Colonic mucosa (tissue), 4 donors: ENCODE measurements around the gene RHBG. TPM values are rescaled to one million over a fixed set of nuclear protein-coding genes. Genes with fewer than 3 reads are reported as not detected.
"Not testable (repeated sequence)": the region's sequence is repeated elsewhere in the genome, so short reads cannot be mapped to it uniquely, and the experiment has no call there.

ENCODE experiments used
- DNase-seq: peaks from one replicate; pipeline ENCODE4 v3.0.0-alpha.2; 2020
- H3K27ac ChIP-seq: fragments of 200-600 bp; one replicate; pipeline ENCODE4 v1.8.0; 2021
- H3K27me3 ChIP-seq: fragments of 200-600 bp; one replicate; pipeline ENCODE4 v1.8.0; 2021
- H3K36me3 ChIP-seq: fragments of 200-600 bp; one replicate; pipeline ENCODE4 v1.8.0; 2021
- H3K4me1 ChIP-seq: fragments of 200-600 bp; one replicate; pipeline ENCODE4 v1.8.0; 2021; ENCODE audit warnings: mild to moderate bottlenecking
- H3K4me3 ChIP-seq: fragments of 200-600 bp; one replicate; pipeline ENCODE4 v1.8.0; 2021
- H3K9ac ChIP-seq, 2 donors: one replicate each; pipeline ENCODE4 v1.7.0; 2013; ENCODE audit warnings: control low read depth in 2 of 2, low read depth in 2 of 2, low read length in 2 of 2
- H3K9me3 ChIP-seq: fragments of 200-600 bp; one replicate; pipeline ENCODE4 v1.8.0; 2021
- intact Hi-C: fragments of 100-400 bp; cut with DNase I; formaldehyde crosslinking; loops from one replicate; pipeline ENCODE4 v1.14.1; 2022
- total RNA-seq, 2 donors: library from RNA; stranded (reverse); fragmentation: NEBNext Ultra II Directional in 1 of 2; extraction: Animal tissue kit (Norgen Biotek cat#: 25700) in 1 of 2; gene quantifications; one replicate each; pipeline ENCODE4 v1.2.1, GENCODE V29; 2021
- TF ChIP-seq, protein P1 (sequence below): fragments of 200-600 bp; IDR thresholded peaks from one replicate; pipeline ENCODE4 v1.8.0; 2022; ENCODE audit warnings: antibody characterized with exemption, mild to moderate bottlenecking
- donor health status: healthy.
- donor health status: DM: no; HTN: no; CAD: no.
- donor health status: DM: no; HTN: no; CAD: no.

RHBG gene
- total RNA-seq, 2 donors from 2014 or later = 0.12 TPM; not detected in 1

DNA sequence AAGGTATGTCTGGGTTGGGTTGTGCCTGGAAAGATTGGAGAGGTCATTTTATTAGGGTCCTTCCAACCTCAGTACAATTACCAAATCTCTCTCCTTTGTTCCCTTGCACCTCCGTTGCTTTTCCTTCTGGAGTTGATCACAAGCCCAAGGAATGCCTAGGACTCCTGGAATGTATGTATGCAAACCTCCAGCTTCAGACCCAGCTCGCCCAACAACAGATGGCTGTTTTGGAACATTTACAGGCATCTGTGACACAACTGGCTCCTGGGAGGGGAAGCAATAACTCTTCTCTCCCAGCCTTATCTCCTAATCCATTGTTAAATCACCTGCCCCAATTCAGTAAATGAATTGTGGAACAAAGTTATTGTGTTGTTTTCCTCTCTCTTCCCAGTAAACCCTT lies 22.4 kb upstream of the RHBG start:
- TF ChIP-seq, protein P1, sequence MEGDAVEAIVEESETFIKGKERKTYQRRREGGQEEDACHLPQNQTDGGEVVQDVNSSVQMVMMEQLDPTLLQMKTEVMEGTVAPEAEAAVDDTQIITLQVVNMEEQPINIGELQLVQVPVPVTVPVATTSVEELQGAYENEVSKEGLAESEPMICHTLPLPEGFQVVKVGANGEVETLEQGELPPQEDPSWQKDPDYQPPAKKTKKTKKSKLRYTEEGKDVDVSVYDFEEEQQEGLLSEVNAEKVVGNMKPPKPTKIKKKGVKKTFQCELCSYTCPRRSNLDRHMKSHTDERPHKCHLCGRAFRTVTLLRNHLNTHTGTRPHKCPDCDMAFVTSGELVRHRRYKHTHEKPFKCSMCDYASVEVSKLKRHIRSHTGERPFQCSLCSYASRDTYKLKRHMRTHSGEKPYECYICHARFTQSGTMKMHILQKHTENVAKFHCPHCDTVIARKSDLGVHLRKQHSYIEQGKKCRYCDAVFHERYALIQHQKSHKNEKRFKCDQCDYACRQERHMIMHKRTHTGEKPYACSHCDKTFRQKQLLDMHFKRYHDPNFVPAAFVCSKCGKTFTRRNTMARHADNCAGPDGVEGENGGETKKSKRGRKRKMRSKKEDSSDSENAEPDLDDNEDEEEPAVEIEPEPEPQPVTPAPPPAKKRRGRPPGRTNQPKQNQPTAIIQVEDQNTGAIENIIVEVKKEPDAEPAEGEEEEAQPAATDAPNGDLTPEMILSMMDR = no peak
- Histone ChIP-seq H3K9ac (no peak overlapping the region), H3K27me3 (no peaks in the 10 kb centered on the region), H3K4me1 (no peaks in the 10 kb centered on the region), H3K9me3 (no peaks in the 10 kb centered on the region), H3K36me3 (no peaks in the 10 kb centered on the region), H3K4me3 (no peak overlapping the region), H3K27ac (no peak overlapping the region)
- no peak for DNase-seq
- intact Hi-C loops = no loop called here

DNA sequence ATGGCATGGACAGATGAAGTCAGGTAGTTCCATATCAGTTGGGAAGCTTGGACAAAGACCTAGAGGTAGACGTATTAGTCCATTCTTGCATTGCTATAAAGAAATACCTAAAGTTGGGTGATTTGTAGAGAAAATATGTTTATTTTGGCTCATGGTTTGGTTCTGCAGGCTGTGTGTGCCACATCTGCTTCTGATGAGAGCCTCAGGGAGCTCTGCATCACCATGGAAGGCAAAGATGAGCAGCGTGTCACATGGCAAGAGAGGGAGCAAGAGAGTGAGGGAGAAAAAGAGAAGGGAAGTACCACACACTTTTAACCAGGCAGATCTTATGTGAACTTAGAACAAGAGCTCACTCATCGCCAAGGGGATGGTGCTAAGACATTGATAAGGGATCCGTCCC lies 21.7 kb upstream of the RHBG start:
- H3K36me3 ChIP-seq = no peaks in the 10 kb centered on the region
- DNase-seq = no peak
- H3K9ac ChIP-seq = no peak overlapping the region
- H3K4me1 ChIP-seq = no peaks in the 10 kb centered on the region
- TF ChIP-seq, protein P1 = no peak
- no peaks in the 10 kb centered on the region for H3K27me3 ChIP-seq
- intact Hi-C loops = no loop called here
- H3K27ac ChIP-seq = no peak overlapping the region
- no peaks in the 10 kb centered on the region for H3K9me3 ChIP-seq
- H3K4me3 ChIP-seq = no peak overlapping the region

DNA sequence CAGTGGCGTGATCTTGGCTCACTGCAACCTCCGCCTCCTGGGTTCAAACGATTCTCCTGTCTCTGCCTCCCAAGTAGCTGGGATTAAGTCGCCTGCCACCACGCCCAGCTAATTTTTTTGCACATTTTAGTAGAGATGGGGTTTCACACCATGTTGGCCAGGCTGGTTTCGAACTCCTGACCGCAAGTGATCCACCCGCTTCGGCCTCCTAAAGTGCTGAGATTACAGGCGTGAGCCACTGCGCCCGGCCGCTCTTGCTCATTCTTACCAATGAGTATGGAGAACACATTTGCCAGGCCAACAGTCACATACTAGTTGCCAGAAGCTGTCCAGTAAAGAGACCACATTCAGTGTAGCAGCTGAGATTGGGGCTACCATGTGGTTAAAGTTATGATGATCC lies 16.5 kb upstream of the RHBG start:
- intact Hi-C loops, H3K36me3 ChIP-seq, H3K27me3 ChIP-seq, DNase-seq, H3K27ac ChIP-seq, H3K4me3 ChIP-seq, H3K9me3 ChIP-seq, H3K4me1 ChIP-seq, H3K9ac ChIP-seq: not testable (repeated sequence)

DNA sequence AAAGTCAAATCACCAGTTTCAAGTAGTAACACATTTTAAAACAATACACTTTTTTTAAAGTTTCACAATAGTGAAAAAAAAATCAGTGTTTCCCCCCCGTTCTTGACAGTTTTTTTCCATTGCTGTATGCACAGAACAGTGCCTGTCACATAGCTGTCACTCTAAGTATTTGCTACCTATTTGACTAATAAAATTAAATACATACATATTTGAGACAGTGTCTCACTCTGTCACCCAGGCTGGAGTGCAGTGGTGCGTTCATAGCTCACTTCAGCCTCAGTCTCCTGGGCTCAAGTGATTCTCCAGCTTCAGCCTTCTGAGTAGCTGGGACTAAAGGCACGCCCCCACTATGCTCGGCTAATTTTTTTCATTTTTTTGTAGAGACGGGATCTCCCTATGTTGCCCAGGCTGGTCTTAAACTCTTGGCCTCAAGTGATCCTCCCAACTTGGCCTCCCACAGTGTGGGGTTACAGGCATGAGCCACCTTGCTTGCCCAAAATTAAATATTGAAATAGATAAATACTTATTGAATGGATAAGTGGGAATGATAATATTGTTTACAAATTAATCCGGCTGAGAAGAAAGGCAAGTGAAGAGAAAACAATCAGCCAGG lies 12.6 kb upstream of the RHBG start:
- no peaks in the 10 kb centered on the region for H3K9me3 ChIP-seq
- TF ChIP-seq, protein P1 = no peak
- no peaks in the 10 kb centered on the region for H3K4me1 ChIP-seq
- H3K27me3 ChIP-seq = no peaks in the 10 kb centered on the region
- intact Hi-C loops = no loop called here
- no peak overlapping the region for H3K9ac ChIP-seq
- H3K4me3 ChIP-seq = no peak overlapping the region
- no peaks in the 10 kb centered on the region for H3K36me3 ChIP-seq
- DNase-seq = no peak
- H3K27ac ChIP-seq = no peak overlapping the region

DNA sequence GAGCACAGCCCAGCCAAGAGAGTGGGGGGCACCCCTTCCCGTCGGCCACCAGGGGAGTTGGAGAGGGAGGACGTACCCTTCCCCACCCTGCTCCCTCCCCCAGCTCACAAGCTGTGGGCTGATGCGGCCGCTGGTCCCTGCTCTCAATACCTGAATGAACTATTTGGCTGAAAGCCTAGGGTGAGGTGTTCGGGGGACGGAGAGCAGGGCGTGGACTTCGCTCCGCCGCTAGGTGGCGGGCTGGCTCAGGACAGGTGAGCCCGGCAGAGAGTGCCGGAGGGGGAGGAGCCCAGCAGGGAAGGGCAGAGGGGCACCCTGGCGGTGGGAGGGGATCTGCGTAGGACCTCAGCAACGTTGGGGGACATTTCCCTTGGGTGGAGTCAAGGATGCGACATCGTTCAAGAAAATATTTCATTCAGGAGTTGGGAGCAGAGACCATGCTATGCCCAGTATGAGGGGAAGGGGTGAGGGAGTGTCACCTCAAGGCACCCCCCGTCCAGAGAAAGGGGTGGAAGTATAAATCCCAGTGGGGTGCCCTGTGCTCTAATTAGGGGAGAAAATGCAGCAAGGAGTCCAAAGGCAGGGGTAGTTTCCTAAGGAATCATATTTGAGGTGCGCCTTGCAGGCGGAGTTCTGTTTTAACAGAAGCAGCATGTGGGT lies 12.0 kb upstream of the RHBG start:
- no peak overlapping the region for H3K9ac ChIP-seq
- no peaks in the 10 kb centered on the region for H3K4me1 ChIP-seq
- intact Hi-C loops = no loop called here
- TF ChIP-seq, protein P1 = peak; percentile 60
- no peak overlapping the region for H3K4me3 ChIP-seq
- peak; percentile 75 for DNase-seq
- no peaks in the 10 kb centered on the region for H3K36me3 ChIP-seq
- no peak overlapping the region for H3K27ac ChIP-seq
- H3K27me3 ChIP-seq = no peaks in the 10 kb centered on the region
- H3K9me3 ChIP-seq = no peaks in the 10 kb centered on the region

DNA sequence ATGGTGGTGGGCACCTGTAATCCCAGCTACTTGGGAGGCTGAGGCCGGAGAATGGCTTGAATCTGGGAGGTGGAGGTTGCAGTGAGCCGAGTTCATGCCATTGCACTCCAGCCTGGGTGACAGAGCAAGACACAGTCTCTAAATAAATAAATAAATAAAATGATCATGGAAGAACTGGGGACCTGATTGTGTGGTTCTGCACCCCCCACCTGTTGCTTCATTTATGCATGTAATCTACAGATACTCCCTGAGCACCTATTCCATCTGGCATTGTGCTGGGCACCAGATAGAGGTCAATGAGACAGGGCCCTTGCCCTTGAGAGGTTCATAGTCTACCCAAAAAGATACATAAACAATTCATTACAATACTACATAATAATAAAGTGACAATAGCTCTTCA lies 11.0 kb upstream of the RHBG start:
- DNase-seq = no peak
- Histone ChIP-seq H3K36me3 (no peaks in the 10 kb centered on the region), H3K4me3 (no peak overlapping the region), H3K4me1 (no peaks in the 10 kb centered on the region), H3K27ac (no peak overlapping the region), H3K27me3 (no peaks in the 10 kb centered on the region), H3K9ac (no peak overlapping the region), H3K9me3 (no peaks in the 10 kb centered on the region)
- TF ChIP-seq, protein P1 = no peak
- intact Hi-C loops = no loop called here
